Kidney (tissue), 14 donors: ENCODE results near the gene NID1. TPM values are rescaled to one million over a fixed set of nuclear protein-coding genes. Genes with fewer than 3 reads are reported as not detected.

Experiments used
- DNase-seq, 5 donors: peaks; one replicate each; pipeline ENCODE4 v3.0.0-alpha.2; 2013 to 2020
- FAIRE-seq: peaks from 2 replicates; lab custom pipeline; 2012; peaks lifted over from hg19 to GRCh38; lab: Jason Lieb, UNC
- H3K27ac ChIP-seq, 2 donors: one replicate each; pipeline ENCODE4 v1.7.0; 2013; ENCODE audit warnings: low read depth in 2 of 2, low read length in 2 of 2, inconsistent platforms in 1 of 2
- H3K27me3 ChIP-seq: one replicate; pipeline ENCODE4 v1.7.1; 2013; ENCODE audit warnings: low read length, inconsistent platforms; ENCODE audit not compliant: control insufficient read depth, insufficient read depth
- H3K36me3 ChIP-seq, 3 donors: one replicate each; pipeline versions ENCODE4 v1.7.0 to v1.7.1; 2013; ENCODE audit warnings: low read length in 3 of 3, control low read depth in 1 of 3, inconsistent platforms in 1 of 3; ENCODE audit not compliant: insufficient read depth in 3 of 3, control insufficient read depth in 2 of 3
- H3K4me1 ChIP-seq, 3 donors: one replicate each; pipeline versions ENCODE4 v1.7.0 to v1.7.1; 2013; ENCODE audit warnings: low read length in 3 of 3, inconsistent platforms in 1 of 3, low read depth in 1 of 3; ENCODE audit not compliant: control insufficient read depth in 2 of 3, insufficient read depth in 2 of 3
- H3K4me3 ChIP-seq, 3 donors: one replicate each; pipeline versions ENCODE4 v1.7.0 to v1.8.1; 2013; ENCODE audit warnings: low read length in 3 of 3, control low read depth in 1 of 3, inconsistent platforms in 1 of 3
- H3K9ac ChIP-seq, 3 donors: one replicate each; pipeline versions ENCODE4 v1.7.0 to v1.7.1; 2013; ENCODE audit warnings: low read length in 3 of 3, control low read depth in 1 of 3, inconsistent platforms in 1 of 3
- H3K9me3 ChIP-seq, 3 donors: one replicate each; pipeline versions ENCODE4 v1.7.0 to v1.7.1; 2013; ENCODE audit warnings: low read length in 3 of 3, control low read depth in 1 of 3, inconsistent platforms in 1 of 3; ENCODE audit not compliant: control insufficient read depth in 2 of 3, insufficient read depth in 1 of 3
- CTCF ChIP-seq: IDR thresholded peaks from 3 replicates; pipeline ENCODE4 v1.5.1; 2012; ENCODE audit warnings: mild to moderate bottlenecking, moderate library complexity, borderline replicate concordance; ENCODE audit not compliant: insufficient read depth; ENCODE audit errors: extremely low read depth
- intact Hi-C: fragments of 100-400 bp; cut with DNase I; formaldehyde crosslinking; loops from one replicate; pipeline ENCODE4 v1.11.1; 2022
- polyA plus RNA-seq: library from polyadenylated mRNA; stranded (reverse); fragments of 350-450 nt; fragmentation: Illumina TruSeq; extraction: RNeasy Lipid Tissue Mini Kit (QIAGEN cat#74804); gene quantifications from one replicate; pipeline ENCODE4 v1.2.3, GENCODE V29; 2014; ENCODE audit warnings: low read depth, low replicate concordance; ENCODE audit not compliant: insufficient read depth
- total RNA-seq: library from RNA; stranded (reverse); fragmentation: NEBNext Ultra II Directional; extraction: Animal tissue kit (Norgen Biotek cat#: 25700); gene quantifications from one replicate; pipeline ENCODE4 v1.2.1, GENCODE V29; 2021
- donor health status: control.
- donor health status: control.
- donor health status: control.
- donor health status: control.
- donor health status: control.
- donor health status: DM: yes; HTN: yes; CAD: no.
- donor health status: Normal renal cell carcinoma (clear cell type).

Gene NID1
- total and polyA plus RNA-seq, 2 donors from 2014 or later, result 7.4 to 70.1 TPM

DNA sequence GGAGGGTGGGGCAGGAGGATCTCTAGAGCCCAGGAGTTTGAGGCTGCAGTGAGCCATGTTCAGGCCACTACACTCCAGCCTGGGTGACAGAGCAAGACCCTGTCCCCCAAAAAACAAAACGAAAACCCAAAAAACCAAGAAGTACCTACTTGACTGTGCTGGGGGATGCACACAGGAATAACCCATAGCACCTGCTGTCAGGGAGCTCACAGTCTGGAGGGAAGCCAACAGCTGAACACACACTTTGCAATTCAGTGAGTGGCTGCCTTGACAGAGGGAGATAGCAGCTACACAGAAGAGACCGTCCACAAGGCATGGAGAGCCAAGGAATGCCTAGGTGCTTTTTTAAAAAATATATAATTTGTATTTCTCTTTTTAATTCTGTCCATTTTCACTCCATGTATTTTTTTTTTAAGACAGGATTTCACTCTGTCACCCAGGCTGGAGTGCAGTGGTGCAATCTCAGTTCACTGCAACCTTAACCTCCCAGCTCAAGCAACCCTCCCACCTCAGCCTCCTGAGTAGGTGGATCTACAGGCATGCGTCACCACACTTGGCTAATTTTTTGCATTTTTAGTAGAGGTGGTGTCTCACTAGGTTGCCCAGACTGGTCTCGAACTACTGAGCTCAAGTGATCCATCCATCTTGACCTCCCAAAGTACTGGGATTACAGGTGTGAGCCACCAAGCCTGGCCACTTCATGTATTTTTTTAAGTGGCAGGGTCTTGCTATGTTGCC is 68.7 kb downstream of the NID1 start:
- intact Hi-C loops, result no loop called here
- DNase-seq (peak in 1 of 5 donors; percentile 15), FAIRE-seq (no peak)
- no peak overlapping the region for H3K9ac ChIP-seq
- H3K27ac ChIP-seq, result no peak overlapping the region
- TF ChIP-seq CTCF, result no peak
- no peak overlapping the region for H3K4me3 ChIP-seq
- H3K36me3 ChIP-seq, result peaks cover 0 to 21% (median 4%) of the 10 kb centered on the region in 3 donors
- no peaks in the 10 kb centered on the region for H3K4me1 ChIP-seq
- no peaks in the 10 kb centered on the region for H3K27me3 ChIP-seq
- H3K9me3 ChIP-seq, result no peaks in the 10 kb centered on the region

- Histone ChIP-seq H3K4me3 (no peak overlapping the region), H3K9me3 (no peaks in the 10 kb centered on the region), H3K27me3 (no peaks in the 10 kb centered on the region), H3K4me1 (no peaks in the 10 kb centered on the region), H3K36me3 (peaks cover 4 to 25% (median 7%) of the 10 kb centered on the region in 3 donors), H3K9ac (no peak overlapping the region), H3K27ac (no peak overlapping the region)
- no peak for TF ChIP-seq CTCF
- intact Hi-C loops, result no loop called here
- DNase-seq (peak in 1 of 5 donors; percentile 4), FAIRE-seq (no peak)
Observed at GRCh38 chr1:235995511-235995910, 69.4 kb downstream of the NID1 start.

DNA sequence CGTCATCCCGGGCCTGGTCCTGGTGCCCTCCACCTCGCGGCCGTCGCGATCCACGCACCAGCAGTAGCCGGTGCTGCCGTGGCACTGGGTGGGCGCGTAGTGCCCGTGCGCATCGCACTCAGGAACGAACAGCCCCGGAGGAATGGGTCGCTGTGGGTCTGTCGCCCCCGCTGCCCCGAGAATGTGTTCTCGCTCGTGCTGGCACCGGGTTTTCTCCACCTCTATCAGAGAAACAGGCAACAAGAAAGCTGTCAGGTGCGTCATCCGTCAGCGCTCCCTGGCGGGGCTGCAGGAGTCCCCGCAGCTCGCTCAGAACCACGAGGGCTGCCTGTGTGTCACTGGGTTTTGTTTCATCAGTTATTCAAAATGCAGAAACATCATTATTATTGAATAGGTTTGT is 71.2 kb downstream of the NID1 start:
- Histone ChIP-seq H3K9me3 (peaks cover 0 to 2% (median 0%) of the 10 kb centered on the region in 3 donors), H3K4me1 (no peaks in the 10 kb centered on the region), H3K9ac (no peak overlapping the region), H3K4me3 (no peak overlapping the region), H3K36me3 (peaks cover 11 to 26% (median 13%) of the 10 kb centered on the region in 3 donors), H3K27me3 (no peaks in the 10 kb centered on the region), H3K27ac (no peak overlapping the region)
- intact Hi-C loops, result no loop called here
- DNase-seq (peak in 1 of 5 donors; percentile 28), FAIRE-seq (no peak)
- TF ChIP-seq CTCF, result no peak
